Psoas muscle (tissue), 8 donors: ENCODE results near the gene KRTAP3-1. TPM values are rescaled to one million over a fixed set of nuclear protein-coding genes. Genes with fewer than 3 reads are reported as not detected.
"Not testable (repeated sequence)": the region's sequence is repeated elsewhere in the genome, so short reads cannot be mapped to it uniquely, and the experiment has no call there.

Experiments
- ATAC-seq, 4 donors: fragments of 200-7000 bp; cut with Tn5 transposase; one replicate each; pipeline ENCODE4 v1.9.1; 2020; ENCODE audit warnings: moderate library complexity in 3 of 4, mild to moderate bottlenecking in 2 of 4
- DNase-seq, 2 donors: peaks; one replicate each; pipeline ENCODE4 v3.0.0-alpha.2; 2020
- H3K27ac ChIP-seq: fragments of 200-600 bp; one replicate; pipeline ENCODE4 v1.8.0; 2022
- H3K27me3 ChIP-seq, 3 donors: fragments of 200-600 bp in 1 of 3; one replicate each; pipeline versions ENCODE4 v1.6.1 to v1.8.0; 2013 to 2022; ENCODE audit warnings: low read length in 2 of 3, mild to moderate bottlenecking in 2 of 3, moderate library complexity in 1 of 3; ENCODE audit not compliant: insufficient read depth in 3 of 3
- H3K36me3 ChIP-seq, 2 donors: fragments of 200-600 bp in 1 of 2; one replicate each; pipeline versions ENCODE4 v1.6.1 to v1.8.0; 2013 to 2022; ENCODE audit warnings: low read depth in 1 of 2, mild to moderate bottlenecking in 1 of 2, moderate library complexity in 1 of 2; ENCODE audit not compliant: insufficient read depth in 1 of 2
- H3K4me1 ChIP-seq: fragments of 200-600 bp; one replicate; pipeline ENCODE4 v1.8.0; 2022
- H3K4me3 ChIP-seq: fragments of 200-600 bp; one replicate; pipeline ENCODE4 v1.8.0; 2022; ENCODE audit warnings: mild to moderate bottlenecking
- H3K9me3 ChIP-seq: fragments of 200-600 bp; one replicate; pipeline ENCODE4 v1.8.0; 2022
- WGBS, 3 donors: extraction: QIAGEN DNeasy Blood & Tissue Kit; methylation state at CpG; one replicate each; pipeline versions ENCODE4 v1.1.6 to v1.1.7; 2013; 5-methylcytosine and 5-hydroxymethylcytosine counted together
- intact Hi-C, 2 donors: fragments of 100-400 bp; cut with DNase I; formaldehyde crosslinking; loops; one replicate each; pipeline versions ENCODE4 v1.11.0 to v1.14.2; 2022
- polyA plus RNA-seq, 3 donors: library from polyadenylated mRNA; stranded (reverse); fragments of 200-250 nt; gene quantifications; one replicate each; pipeline ENCODE4 v1.2.3, GENCODE V29; 2013
- total RNA-seq, 4 donors: library from RNA; stranded (reverse); fragmentation: NEBNext Ultra II Directional in 2 of 4; extraction: Animal tissue kit (Norgen Biotek cat#: 25700) in 2 of 4; gene quantifications; one replicate each; pipeline versions ENCODE4 v1.2.1 to v1.2.4, GENCODE V29; 2021 to 2023
- TF ChIP-seq, protein P1 (sequence below): fragments of 200-600 bp; IDR thresholded peaks from one replicate; pipeline ENCODE4 v1.8.0; 2022; ENCODE audit warnings: antibody characterized with exemption
- donor health status: healthy with polysubstance abuse.
- donor health status: DM: no; HTN: no; CAD: no; lungs with moderate emphysema.
- donor health status: Bipolar disorder and iron deficiency.
- donor health status: healthy.
- donor health status: DM: yes; HTN: yes; CAD: no.
- donor health status: DM: no; HTN: no; CAD: no.
- donor health status: DM: no; HTN: no; CAD: no.
- donor health status: DM: yes; HTN: yes; CAD: no.

KRTAP3-1 gene
- total and polyA plus RNA-seq, 7 donors: not detected

DNA sequence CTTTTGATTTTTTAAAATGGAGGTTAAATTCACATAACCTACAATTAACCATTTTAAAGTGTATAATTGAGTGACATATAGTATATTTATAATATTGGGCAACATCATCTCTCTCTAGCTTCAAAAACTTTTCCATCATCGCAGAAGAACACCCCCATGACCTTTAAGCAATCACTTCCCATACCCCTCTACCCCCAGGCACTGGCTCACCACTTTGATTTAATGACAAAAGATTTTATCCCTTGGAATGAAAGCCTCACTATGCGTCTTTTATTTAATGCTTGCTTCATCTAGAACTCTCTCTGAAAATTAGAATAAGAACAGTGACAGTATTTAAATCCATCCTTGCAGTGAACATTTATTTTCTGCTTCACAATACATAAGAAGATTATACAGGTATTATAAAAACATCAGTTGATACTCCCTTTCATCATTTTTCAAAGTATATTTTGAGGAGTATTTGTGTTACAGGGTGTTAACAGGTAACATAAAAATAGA is 29.0 kb upstream of the KRTAP3-1 start:
- no peak overlapping the region for H3K4me3 ChIP-seq
- no peak overlapping the region for H3K27ac ChIP-seq
- H3K36me3 ChIP-seq: no peaks in the 10 kb centered on the region
- peaks cover 0 to 5% (median 2%) of the 10 kb centered on the region in 3 donors for H3K27me3 ChIP-seq
- TF ChIP-seq, protein P1, sequence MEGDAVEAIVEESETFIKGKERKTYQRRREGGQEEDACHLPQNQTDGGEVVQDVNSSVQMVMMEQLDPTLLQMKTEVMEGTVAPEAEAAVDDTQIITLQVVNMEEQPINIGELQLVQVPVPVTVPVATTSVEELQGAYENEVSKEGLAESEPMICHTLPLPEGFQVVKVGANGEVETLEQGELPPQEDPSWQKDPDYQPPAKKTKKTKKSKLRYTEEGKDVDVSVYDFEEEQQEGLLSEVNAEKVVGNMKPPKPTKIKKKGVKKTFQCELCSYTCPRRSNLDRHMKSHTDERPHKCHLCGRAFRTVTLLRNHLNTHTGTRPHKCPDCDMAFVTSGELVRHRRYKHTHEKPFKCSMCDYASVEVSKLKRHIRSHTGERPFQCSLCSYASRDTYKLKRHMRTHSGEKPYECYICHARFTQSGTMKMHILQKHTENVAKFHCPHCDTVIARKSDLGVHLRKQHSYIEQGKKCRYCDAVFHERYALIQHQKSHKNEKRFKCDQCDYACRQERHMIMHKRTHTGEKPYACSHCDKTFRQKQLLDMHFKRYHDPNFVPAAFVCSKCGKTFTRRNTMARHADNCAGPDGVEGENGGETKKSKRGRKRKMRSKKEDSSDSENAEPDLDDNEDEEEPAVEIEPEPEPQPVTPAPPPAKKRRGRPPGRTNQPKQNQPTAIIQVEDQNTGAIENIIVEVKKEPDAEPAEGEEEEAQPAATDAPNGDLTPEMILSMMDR: no peak
- 78 to 87% (median 84%) methylated on average over 2 of the region's 2 CpGs for WGBS, 3 donors
- DNase-seq (no peak), ATAC-seq (no peak)
- intact Hi-C loops: no loop called here
- H3K9me3 ChIP-seq: no peaks in the 10 kb centered on the region
- no peaks in the 10 kb centered on the region for H3K4me1 ChIP-seq

DNA sequence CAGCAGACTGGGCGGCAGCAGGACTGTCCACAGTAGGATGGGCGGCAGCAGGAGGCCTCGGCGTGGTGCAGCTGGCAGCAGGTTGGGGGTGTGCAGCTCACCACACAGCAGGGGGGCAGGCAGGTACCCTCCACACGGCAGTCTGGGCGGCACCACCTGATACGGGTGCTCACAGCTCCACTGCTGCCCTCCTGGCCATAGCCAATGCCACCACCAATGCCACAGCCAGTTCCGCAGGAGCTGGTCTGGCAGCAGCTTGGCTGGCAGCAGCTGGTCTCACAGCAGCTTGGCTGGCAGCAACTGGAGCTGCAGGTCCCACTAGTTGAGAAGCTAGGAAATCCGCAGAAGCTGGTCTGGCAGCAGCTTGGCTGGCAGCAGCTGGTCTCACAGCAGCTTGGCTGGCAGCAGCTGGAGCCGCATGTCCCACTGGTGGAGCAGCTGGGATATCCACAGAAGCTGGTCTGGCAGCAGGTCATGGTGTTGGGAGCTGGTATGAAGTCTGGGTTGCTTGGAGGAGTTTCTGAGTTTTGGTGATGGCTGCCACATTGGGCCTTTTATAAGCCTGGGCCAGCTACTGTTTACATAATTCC is 25.5 kb upstream of the KRTAP3-1 start, which contains the start of gene KRTAP1-3:
KRTAP1-3 (minus strand) TSS at position 529 of the 590 bp plus-strand sequence; CDS start at position 476, 53 bp downstream.
- H3K9me3 ChIP-seq, H3K36me3 ChIP-seq, H3K27ac ChIP-seq, H3K4me3 ChIP-seq, ATAC-seq, H3K4me1 ChIP-seq, DNase-seq, intact Hi-C loops: not testable (repeated sequence)
- H3K27me3 ChIP-seq: peaks cover 0 to 14% (median 7%) of the 10 kb centered on the region in 3 donors
- 47 to 67% (median 55%) methylated on average over 8 to 10 of the region's 10 CpGs for WGBS, 3 donors

DNA sequence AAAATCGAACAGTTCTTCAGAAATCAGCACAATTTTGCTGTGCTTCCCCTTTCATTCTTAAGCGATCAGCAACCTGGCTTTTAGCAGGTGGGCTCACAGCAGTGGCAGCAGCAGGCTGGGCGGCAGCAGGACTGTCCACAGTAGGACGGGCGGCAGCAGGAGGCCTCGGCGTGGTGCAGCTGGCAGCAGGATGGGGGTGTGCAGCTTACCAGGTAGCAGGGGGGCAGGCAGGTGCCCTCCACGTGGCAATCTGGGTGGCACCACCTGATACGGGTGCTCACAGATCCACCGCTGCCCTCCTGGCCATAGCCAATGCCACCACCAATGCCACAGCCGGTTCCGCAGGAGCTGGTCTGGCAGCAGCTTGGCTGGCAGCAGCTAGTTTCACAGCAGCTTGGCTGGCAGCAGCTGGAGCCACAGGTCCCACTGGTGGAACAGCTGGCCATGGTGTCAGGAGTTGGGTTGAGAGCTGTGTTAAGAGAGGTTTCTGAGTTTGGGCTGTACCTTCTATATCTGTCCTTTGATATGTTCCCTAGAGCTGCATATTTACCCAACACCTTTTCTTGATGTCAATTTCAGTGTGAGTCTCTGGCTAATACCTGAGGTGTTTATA is 20.8 kb upstream of the KRTAP3-1 start, which contains the start of gene KRTAP1-4:
KRTAP1-4 (minus strand) TSS at position 563 of the 613 bp plus-strand sequence; CDS start at position 446, 117 bp downstream.
- 50 to 73% (median 60%) methylated on average over 12 of the region's 12 CpGs for WGBS, 3 donors
- no peaks in the 10 kb centered on the region for H3K4me1 ChIP-seq
- H3K4me3 ChIP-seq: no peak within 1 kb of the TSS
- no peak within 1 kb of the TSS for H3K27ac ChIP-seq
- ATAC-seq (no peak), DNase-seq (no peak)
- H3K36me3 ChIP-seq: no peaks in the 10 kb centered on the region
- peaks cover 0 to 27% (median 7%) of the 10 kb centered on the region in 3 donors for H3K27me3 ChIP-seq
- no peaks in the 10 kb centered on the region for H3K9me3 ChIP-seq
- TF ChIP-seq, protein P1: no peak
- intact Hi-C loops: no loop called here

DNA sequence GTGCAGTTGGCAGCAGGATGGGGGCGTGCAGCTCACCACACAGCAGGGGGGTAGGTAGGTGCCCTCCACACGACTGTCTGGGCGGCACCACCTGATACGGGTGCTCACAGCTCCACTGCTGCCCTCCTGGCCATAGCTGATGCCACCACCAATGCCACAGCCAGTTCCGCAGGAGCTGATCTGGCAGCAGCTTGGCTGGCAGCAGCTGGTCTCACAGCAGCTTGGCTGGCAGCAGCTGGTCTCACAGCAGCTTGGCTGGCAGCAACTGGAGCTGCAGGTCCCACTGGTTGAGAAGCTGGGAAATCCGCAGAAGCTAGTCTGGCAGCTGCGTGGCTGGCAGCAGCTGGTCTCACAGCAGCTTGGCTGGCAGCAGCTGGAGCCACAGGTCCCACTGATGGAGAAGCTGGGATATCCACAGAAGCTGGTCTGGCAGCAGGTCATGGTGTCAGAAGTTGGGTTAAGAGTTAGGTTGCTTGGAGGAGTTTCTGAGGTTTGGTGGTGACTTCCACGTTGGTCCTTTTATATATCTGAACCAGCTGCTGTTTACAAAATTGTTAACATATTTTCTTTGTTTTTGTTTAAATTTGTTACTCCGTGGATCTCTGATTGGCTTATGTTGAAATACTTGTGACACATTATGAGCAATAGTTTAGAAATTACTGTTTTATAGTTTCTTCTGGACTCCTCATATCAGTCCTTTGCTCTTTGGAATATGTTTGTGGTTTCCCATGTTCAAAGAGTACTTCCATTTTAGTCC is 18.0 kb upstream of the KRTAP3-1 start, which contains the start of gene KRTAP1-5:
KRTAP1-5 (minus strand) TSS at position 494 of the 757 bp plus-strand sequence; CDS start at position 441, 53 bp downstream.
- Histone ChIP-seq H3K4me3 (no peak within 1 kb of the TSS), H3K36me3 (no peaks in the 10 kb centered on the region), H3K4me1 (no peaks in the 10 kb centered on the region), H3K27me3 (peaks cover 0 to 25% (median 3%) of the 10 kb centered on the region in 3 donors), H3K9me3 (no peaks in the 10 kb centered on the region), H3K27ac (no peak within 1 kb of the TSS)
- WGBS, 3 donors: 27 to 38% (median 32%) methylated on average over 9 of the region's 9 CpGs
- no peak for DNase-seq
- no peak for ATAC-seq
- intact Hi-C loops: no loop called here
- TF ChIP-seq, protein P1: no peak
